GM18502 (cell line): ENCODE measurements around the gene GALNT2.

Experiments
- ATAC-seq: cut with Tn5 transposase; IDR thresholded peaks from one replicate; pipeline ENCODE4 v1.9.1; 2021; ENCODE audit warnings: mild to moderate bottlenecking; ENCODE audit not compliant: unreplicated experiment, poor library complexity

GALNT2 gene

DNA sequence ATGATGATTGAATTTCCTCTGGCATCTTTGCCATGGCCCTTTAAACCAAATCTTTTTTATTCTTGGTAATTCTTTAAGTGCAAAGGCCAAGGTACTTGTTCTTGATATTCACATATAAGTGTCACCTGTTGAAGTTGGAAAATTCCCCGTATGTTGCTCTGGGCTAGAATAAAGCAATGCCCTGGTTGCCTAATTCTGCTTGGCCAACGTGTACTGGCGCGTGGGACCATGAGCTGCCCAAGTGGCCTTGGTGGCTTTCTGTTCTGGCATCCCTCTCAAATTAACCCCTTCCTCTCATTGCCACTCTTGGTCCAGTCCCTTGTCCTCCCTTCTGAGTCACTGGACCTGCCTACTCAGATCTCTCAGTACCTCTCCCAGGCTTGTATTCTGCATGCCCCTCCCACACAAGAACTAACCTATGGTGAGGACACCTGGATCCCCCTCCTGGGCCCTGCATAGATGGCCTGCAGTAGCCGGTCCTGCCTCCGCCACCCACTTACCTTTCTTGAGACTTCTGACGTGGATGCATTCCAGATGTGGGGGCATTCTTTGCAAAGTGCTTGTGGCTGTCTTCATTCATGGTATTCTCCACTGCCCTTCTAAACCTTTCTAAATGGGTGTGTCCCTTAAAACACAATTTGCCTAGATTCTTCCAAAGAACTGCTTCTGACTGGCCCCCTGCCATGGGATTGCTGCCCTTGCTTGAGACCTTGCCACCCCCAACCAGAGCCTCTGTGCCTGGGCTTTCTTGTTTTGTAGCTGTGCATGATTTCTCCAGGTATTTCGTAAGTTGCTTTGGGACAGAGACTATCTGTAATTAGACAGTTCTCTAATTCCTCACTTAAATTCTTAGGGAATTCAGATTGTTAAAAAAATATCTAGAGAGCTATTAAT lies 152.4 kb downstream of the GALNT2 start:
- no peak for ATAC-seq

DNA sequence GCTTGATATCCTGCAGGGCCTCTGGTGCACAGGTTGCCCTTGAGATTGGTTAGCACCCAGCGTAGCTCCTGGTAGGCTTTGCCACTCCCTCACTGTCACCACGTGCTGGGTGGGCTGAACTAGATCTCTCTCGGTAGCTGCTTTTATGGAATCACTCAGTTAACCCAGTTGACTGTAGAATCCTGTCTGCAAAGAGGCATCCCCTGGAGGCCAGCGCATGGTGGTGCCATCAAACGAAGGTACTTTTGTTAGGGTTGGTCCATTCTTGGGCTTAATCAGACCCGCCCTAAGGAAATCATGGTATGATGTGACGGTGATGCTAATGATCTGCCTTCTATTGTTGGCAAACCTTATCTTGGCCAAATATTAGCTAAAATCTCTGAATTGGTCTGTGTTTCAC lies 153.4 kb downstream of the GALNT2 start:
- ATAC-seq = no peak

DNA sequence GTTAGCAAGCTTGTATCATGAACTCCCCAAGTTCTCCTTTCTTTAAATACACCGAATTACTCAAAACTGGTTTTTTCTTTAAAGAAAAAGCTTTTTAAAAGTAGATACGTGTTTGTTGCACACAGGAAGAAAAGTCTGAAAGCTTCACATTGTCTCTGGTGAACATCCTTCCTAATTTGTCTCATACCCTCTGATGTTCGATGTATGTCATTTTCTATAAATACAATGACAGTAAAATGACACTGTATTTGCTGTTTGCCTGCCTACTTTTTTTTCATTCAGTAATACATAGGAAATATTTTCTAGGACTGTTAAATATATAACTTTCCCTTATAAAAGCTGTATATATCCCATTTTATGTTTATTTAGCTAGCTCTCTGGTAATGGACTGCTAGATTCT lies 153.9 kb downstream of the GALNT2 start:
- no peak for ATAC-seq

DNA sequence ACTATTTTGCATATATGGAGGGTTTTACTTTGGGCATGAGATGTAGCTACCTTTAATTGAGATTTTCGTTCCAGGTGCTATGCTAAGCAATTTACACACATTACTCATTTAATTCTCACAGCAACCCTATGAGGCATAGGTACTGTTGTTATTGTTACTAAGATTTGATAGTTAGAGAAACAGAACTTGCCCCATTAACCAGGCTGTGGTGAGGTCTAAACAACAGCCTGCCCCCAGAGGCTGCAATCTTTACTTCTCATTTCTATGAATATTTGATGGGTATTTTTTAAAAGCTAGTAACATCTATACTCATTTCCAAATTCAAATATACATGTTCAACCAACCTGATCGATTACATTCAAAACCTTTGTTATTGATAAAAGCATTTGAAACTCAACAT lies 155.6 kb downstream of the GALNT2 start:
- ATAC-seq = no peak

DNA sequence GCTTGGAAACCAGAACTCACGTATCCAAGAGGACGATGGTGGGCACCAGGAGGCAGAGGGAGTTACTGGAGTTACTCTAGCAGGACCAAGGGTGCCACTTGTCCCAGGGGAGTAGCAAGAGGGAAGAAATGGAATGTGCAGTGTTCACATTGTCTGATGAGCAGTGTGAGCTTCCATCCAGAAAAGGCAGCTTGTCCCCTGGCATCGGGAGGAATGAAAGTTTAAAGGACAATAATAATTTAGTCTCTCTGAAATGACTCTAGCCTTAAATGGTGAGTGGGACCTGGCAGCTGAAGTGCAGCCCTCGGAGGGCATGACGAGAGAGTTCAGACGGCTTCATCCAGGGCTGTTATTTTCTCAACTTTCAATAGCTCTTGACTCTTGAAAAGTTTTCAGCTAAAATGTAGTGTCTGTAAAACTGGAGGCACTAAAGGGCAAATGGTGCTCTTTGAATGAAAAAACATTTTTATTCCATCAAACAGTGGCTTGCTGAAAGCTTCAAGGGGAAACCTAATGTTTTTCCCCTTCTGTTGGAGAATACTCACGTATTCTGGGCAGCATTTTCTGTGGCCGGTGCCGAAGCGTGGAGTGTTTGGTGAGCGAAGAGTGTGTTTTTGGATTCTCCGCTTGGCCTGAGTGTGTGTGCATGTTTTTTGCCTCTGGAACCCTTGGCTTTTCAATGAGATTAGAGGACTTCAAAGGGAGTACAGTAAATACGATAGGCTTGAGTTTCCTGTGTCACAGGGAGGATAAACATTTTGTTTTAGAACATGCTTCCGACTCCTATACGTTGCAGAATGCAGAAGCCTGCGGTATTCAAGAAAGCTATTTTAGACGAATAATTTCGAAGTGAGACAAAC lies 157.3 kb downstream of the GALNT2 start:
- no peak for ATAC-seq

DNA sequence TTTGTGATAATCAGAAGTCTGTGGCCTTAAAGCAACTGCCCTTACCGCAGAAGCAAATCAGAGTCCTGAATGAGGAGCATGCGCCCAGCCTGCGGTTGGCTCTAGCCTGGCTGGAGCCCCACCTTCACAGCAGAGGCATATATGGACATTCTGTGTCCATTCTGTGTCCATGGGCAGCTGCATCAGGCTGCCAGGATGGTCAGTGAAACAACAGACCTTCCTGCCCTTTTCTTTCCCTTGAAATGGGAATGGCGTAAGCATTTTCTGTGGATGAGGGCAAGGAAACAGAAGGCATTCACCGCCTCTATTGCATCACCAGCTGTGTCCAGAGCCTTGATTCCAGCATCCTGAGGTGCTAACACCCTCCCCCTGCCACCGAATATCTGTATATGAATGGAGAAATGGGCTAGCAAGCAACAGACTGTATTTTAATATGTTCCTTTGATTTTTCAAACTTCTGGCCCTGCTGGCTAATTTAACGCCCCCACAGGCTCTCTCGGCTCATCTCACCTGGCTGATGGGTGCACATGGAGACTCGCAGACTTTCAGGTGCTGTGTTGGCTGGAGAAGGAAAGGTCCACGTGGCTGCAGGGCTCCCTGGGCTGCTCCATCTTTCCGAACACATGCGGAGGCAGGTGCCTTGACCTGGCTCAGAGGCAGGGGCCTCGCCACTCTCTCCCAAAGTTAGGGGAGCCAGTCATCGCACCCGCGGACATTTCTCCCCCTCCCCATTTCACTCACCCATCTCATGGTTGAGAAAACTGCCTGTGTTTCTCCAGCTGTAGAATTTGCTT lies 159.2 kb downstream of the GALNT2 start:
- no peak for ATAC-seq

DNA sequence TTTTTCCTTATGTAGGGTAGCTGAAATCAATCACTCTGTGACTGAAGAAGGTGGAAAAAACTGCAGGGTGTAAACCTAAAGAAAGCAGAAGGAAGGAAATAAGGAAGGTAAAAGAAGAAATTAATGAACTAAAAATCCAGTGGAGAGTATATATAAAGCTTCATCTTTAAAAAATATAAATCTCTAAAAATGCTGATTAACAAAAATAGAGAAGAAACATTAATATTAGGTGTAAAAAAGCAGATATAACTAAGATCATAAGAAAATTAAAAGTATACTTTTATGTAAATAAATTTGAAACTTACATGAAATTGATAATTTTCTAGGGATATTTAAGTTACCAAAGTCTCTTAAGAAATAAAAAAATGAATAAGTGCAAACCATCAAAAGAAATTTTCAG lies 159.8 kb downstream of the GALNT2 start:
- no peak for ATAC-seq

DNA sequence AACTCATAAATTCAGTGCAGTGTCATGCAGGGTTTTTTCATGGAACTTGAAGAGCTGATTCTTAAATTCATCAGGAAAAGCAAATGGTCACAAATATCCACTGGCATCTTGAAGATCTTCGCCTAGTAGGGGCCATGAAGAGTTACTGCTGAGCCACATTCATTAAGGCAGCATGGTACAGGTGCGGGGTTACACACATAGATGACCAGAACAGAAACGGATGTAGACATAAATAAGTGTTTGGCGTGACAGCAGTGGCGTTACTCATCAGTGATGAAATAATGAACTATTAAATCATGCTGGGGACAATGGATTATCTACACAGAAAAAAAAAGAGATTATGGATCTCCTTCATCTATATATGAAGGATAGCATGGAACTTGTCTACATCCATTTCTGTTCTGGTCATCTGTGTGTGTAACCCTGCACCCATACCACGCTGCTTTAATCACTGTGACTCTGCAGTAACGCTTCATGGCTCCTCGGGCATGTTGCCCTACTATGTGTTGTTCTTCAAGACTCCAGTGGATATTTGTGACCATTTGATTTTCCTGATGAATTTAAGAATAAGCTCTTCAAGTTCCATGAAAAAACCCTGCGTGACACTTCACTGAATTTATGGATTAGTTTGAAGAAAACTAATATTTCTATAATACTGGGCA lies 161.3 kb downstream of the GALNT2 start:
- no peak for ATAC-seq

DNA sequence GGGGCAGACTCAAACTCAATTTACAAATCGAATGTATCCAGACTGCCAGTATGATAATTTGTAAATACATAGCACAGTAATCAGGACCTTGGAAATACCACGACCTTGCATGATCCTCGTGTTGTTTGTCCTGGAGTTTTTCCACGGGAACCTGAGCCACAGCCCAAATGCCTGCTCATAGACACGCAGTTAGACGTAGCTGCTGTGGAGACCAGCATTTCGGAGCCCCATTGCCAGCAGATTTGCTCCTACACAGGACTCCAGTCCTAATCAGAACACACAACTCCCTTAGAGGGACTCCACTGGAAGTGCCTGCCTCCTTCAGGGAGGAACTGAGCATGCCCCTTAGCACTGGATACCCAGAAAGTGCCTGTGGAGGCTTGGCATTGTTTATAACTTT lies 163.2 kb downstream of the GALNT2 start:
- ATAC-seq = no peak

DNA sequence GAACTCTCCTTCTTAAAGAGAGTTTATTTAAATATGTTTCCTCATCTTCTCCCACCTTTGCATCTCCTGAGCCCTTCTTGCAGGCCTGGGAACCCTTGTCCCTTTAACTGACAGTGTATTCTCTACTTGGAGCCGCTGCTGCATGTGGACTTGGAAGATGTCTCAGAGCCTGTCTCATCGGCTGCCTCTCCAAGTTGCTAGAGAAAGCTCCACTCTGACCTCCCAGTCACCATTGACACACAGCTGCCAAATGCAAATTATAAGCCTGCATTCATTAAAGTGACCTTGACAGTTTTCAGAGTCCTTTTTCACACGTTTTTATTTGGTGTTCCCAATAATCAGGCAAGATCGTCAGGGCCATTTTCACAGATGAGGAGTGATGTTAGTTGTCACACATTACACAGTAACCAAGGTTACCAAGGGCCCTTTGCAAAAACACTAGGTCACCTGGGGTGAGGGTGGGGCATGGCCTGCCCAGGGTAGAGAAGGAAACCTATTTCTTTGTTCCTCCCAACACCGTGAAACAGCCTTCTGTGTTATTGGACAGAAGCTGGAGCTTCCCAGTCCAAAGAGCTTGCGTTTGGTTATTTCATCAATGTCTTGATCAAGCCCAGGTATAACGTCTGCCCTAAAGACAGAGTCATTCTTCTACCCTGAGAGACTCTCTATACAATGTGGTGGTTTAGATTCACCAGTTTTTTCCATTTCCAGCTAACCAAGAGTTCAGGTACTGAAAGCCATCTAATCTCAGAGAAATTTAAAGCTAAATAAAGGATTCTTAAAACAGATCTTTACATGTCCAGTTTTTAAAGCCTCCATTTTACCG lies 164.1 kb downstream of the GALNT2 start:
- no peak for ATAC-seq

DNA sequence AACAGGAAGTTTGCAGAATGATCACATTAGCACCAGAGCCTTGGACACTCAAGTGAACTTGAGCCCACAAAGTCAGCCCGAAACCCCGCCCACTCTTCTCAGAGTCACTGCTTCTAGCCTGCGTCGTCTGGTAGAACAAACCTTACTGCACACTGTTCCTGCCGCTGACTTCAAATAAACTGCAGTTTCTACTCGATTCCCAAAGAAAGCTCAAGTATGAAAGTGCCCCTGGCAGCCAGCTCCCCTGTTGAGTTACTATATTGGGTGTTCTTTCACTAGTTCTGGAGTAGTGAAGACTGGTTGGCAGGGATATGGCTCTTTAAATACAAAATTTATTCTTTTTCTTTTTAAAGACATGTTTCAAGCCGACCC lies 164.7 kb downstream of the GALNT2 start:
- no peak for ATAC-seq

DNA sequence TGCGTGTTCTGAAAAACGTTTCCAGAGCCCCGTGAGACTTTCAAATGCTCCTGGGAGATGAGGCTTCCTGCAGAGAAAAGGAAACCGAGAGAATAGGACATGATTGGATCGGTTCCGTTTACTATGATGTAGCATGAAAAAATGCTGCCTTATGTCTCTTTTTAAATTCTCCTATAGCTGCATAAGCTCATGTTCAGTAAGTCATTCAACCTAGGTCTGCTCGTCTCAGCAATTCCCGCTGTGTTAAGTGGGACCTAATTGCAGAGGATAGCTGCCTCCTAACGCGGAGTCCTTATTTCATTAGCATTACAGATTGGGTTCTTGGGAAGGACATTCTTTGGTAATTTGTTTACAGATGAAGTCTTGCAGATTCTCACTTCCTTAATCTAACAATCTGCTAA lies 165.3 kb downstream of the GALNT2 start:
- ATAC-seq = no peak

DNA sequence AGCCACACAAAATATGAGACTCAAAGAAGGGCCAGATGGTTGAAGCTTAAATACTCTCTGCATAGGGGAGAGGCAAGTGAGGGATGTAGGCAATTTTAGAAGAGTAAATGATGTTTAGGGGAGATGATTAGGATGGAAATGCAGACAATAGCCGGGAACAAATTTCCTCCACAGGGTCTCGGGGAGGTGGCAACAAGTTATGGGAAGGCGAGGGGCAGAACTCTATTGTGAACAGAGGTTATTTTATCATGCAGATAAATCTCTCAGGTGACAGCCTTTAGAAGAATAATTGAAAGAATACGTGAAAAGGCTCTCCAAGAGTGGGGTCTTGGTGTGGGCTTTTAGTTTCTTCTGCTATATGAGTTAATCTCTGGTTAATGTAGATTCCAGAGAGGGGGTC lies 166.7 kb downstream of the GALNT2 start:
- ATAC-seq = no peak

DNA sequence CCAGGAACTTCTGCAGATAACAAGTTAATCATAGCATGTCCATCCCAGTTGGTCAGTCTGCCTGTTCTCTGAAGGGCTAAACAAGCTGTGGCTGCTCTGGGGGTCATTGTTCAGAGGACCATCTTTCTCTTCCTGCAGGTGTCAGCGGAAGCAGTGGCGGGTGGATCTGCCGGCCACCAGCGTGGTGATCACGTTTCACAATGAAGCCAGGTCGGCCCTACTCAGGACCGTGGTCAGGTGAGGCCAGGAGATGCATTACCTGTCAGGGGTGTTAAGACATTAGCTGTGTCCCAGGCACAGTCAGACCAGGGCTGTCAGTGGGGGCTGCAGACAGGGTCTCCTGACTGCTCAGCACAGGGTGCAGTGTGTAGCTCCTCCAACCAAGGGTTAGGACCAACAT lies 168.8 kb downstream of the GALNT2 start:
- ATAC-seq = no peak

DNA sequence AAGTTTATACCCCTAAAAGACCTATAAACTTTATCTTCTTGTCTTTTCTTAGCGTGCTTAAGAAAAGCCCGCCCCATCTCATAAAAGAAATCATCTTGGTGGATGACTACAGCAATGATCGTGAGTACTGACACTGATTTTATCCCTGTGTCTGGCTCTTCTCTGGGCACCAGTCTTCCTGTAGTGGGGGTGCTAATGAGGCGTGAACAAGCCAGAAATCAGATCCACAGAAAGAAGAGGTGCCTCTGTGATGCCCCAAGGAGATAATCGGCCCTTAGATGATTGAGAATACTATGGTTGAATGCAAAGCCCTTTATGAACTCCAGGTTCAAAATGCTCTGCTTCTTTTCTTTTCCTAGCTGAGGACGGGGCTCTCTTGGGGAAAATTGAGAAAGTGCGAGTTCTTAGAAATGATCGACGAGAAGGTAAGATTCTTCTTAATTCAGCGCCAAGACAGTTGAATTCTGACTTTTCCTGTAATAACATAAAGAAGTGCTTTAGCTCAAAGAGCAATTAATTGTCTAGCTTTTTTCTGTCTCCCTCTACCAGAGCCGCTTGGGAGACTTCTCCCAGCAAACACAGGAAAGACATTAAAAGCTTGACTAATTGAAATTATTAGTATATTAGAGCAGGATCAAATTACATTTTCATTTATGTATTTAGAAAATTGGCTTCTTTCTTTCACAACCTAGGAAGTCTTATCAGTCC lies 169.4 kb downstream of the GALNT2 start:
- ATAC-seq = no peak

DNA sequence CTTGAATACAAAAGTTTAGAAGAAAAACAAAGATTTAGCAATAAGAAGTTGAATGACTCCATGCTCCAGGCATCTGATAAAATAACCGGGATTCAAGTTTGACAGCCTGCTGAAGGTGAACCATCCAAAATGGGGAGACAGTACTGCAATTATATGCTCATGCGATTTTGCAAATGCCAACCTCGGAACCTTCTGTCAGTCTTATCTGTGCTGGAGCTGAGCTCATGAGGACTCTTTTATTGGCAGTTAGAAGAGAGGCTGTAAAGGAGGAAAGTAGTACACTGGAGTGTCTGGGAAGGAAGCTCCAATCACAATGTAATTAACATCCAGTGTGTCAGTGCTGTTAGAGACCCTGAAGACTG lies 170.0 kb downstream of the GALNT2 start:
- no peak for ATAC-seq

DNA sequence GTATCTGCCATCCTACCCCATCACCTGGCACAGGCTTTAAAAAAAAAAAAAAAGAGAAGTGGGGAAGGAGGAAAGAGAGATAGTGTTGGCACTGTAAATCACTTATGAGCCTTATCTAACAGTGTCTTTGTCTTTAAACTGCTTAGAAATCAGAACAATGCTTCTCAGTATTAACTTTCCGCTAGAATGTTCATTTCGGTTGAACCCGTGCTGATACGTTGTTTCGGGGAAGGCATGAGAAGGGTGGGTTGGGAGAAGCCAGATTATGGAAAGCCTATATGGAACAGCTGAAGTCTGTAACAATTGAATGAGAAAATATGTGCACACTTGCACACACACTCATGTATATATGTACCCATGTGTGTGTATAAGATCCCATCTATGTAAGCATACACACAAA lies 170.8 kb downstream of the GALNT2 start:
- ATAC-seq = no peak

DNA sequence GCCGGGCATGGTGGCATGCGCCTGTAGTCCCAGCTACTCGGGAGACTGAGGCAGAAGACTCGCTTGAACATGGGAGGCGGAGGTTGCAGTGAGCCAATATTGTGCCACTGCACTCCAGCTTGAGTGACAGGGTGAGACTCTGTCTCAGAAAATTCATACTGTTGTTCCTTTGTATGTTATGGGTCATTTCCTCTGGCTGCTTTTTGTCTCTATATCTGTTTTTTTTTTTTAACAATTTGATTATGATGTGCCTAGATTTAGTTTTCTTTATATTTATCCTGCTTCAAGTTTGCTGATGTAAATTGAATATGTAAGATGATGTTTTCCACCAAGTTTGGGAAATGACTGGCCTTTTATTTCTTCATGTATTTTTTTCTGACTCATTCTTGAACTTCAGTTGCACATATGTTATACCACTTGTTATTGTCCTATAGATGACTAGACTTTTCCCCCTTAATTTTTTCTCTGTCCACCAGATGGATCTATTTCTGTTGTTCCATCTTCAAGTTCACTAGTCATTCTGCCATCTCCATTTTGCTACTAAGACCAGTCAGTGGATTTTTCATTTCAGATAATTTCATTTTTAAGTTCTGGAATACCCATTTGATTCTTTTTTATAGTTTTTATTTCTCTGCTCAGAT lies 173.5 kb downstream of the GALNT2 start:
- no peak for ATAC-seq
